HepG2 (cell line): ENCODE data around the gene SH2D1B. TPM values are rescaled to one million over a fixed set of nuclear protein-coding genes. Genes with fewer than 3 reads are reported as not detected.
A peak's percentile ranks its signal among the peaks of the same experiment; 100 is the strongest.

ENCODE experiments used
- ATAC-seq: fragments of 200-7000 bp; cut with Tn5 transposase; 3 replicates; pipeline ENCODE4 v1.9.1; 2020; ENCODE audit warnings: mild to moderate bottlenecking, moderate library complexity
- BruUV-seq: library from RNA; stranded (reverse); fragments of 400-500 nt; replicated peaks from 2 replicates; lab custom pipeline; 2021; lab: Mats Ljungman, UMichigan
- CTCF ChIA-PET: fragments of 300-600 bp; formaldehyde crosslinking; extraction: SDS; loops from one replicate; lab custom pipeline; 2021; ENCODE audit warnings: low total read pairs, inconsistent platforms, low intra/inter-chr PET ratio; lab: Yijun Ruan, JAX
- POLR2A ChIA-PET: fragments of 350-600 bp; sonication (Branson Sonifier 250); formaldehyde crosslinking; loops from one replicate; lab custom pipeline; 2020; ENCODE audit warnings: antibody characterized with exemption, inconsistent platforms; lab: Yijun Ruan, JAX
- DNase-seq: peaks from one replicate; pipeline ENCODE4 v3.0.0-alpha.2; 2015; ENCODE audit warnings: low spot score
- FAIRE-seq: peaks from 3 replicates; lab custom pipeline; 2011; peaks lifted over from hg19 to GRCh38; lab: Jason Lieb, UNC
- H2AFZ ChIP-seq: one replicate; pipeline ENCODE4 v1.6.1; 2011; ENCODE audit warnings: low read length, inconsistent platforms
- H3K27ac ChIP-seq: fragments of 300-600 bp; 3 replicates; pipeline ENCODE4 v1.8.0; 2011; ENCODE audit warnings: mixed run types, mild to moderate bottlenecking, mixed read lengths, low read length, inconsistent platforms; ENCODE audit not compliant: insufficient read depth; ENCODE audit errors: extremely low read length
- H3K27me3 ChIP-seq, 2 experiments: fragments of 200-600 bp in 1 of 2; 2 replicates in 1 of 2; 3 replicates in 1 of 2; pipeline versions ENCODE4 v1.6.0 to v1.8.0; 2011; ENCODE audit warnings: low read length in 2 of 2, mild to moderate bottlenecking in 2 of 2, moderate library complexity in 2 of 2, inconsistent platforms in 1 of 2; ENCODE audit not compliant: insufficient read depth in 2 of 2, control insufficient read depth in 1 of 2
- H3K36me3 ChIP-seq, 2 experiments: fragments of 200-600 bp in 1 of 2; replicated peaks in 1 of 2; 2 replicates in 1 of 2; 3 replicates in 1 of 2; pipeline versions ENCODE4 v1.5.1 to v1.8.0; 2011; ENCODE audit warnings: low read length in 2 of 2, inconsistent platforms in 1 of 2; ENCODE audit not compliant: insufficient read depth in 2 of 2, control insufficient read depth in 1 of 2
- H3K4me1 ChIP-seq: 2 replicates; pipeline ENCODE4 v1.5.1; 2012; ENCODE audit warnings: low read length, inconsistent platforms; ENCODE audit not compliant: insufficient read depth
- H3K4me2 ChIP-seq: 2 replicates; pipeline ENCODE4 v1.6.0; 2011; ENCODE audit warnings: low read depth, low read length, inconsistent platforms
- H3K4me3 ChIP-seq, 3 experiments: fragments of 200-600 bp in 1 of 3; sonication (generic), shearing (Covaris generic) in 1 of 3; replicated peaks in 1 of 3; 2 replicates each; pipeline ENCODE4 v1.5.1; 2011 to 2016; ENCODE audit warnings: low read length in 3 of 3, inconsistent platforms in 2 of 3, low read depth in 2 of 3, mild to moderate bottlenecking in 2 of 3, control low read depth in 1 of 3, mixed read lengths in 1 of 3; ENCODE audit not compliant: insufficient read depth in 1 of 3
- H3K79me2 ChIP-seq: one replicate; pipeline ENCODE4 v1.6.1; 2011; ENCODE audit warnings: low read length, inconsistent platforms; ENCODE audit not compliant: insufficient read depth
- H3K9ac ChIP-seq: 2 replicates; pipeline ENCODE4 v1.6.0; 2011; ENCODE audit warnings: mild to moderate bottlenecking, low read depth, low read length, inconsistent platforms; ENCODE audit not compliant: insufficient read depth
- H3K9me3 ChIP-seq: 2 replicates; pipeline ENCODE4 v1.5.1; 2012; ENCODE audit warnings: mild to moderate bottlenecking, low read length
- H4K20me1 ChIP-seq: 2 replicates; pipeline ENCODE4 v1.6.0; 2011; ENCODE audit warnings: inconsistent platforms, mild to moderate bottlenecking, low read length, moderate library complexity; ENCODE audit not compliant: insufficient read depth
- CHD2 ChIP-seq: IDR thresholded peaks from 2 replicates; pipeline ENCODE4 v1.6.1; 2011; ENCODE audit warnings: low read depth, low read length, improper control_type of control experiment
- KDM1A ChIP-seq: IDR thresholded peaks from 2 replicates; pipeline ENCODE4 v1.6.1; 2016; ENCODE audit warnings: missing compliant biosample characterization
- NPAS2 ChIP-seq: sonication (generic); formaldehyde crosslinking; IDR thresholded peaks from 2 replicates; pipeline ENCODE4 v1.8.0; 2022; ENCODE audit warnings: mild to moderate bottlenecking, missing genetic modification reagents, borderline replicate concordance
- PATZ1 ChIP-seq: sonication (generic); formaldehyde crosslinking; IDR thresholded peaks from 2 replicates; pipeline ENCODE4 v1.4.0; 2020; ENCODE audit warnings: missing genetic modification reagents
- RXRA ChIP-seq: sonication (generic); formaldehyde crosslinking; IDR thresholded peaks from 2 replicates; pipeline ENCODE4 v1.5.1; 2020; ENCODE audit warnings: missing genetic modification reagents
- TFE3 ChIP-seq: IDR thresholded peaks from 2 replicates; pipeline ENCODE4 v1.6.1; 2016
- ZNF17 ChIP-seq: sonication (generic); formaldehyde crosslinking; IDR thresholded peaks from 2 replicates; pipeline ENCODE4 v1.5.0; 2020; ENCODE audit warnings: mild to moderate bottlenecking, missing genetic modification reagents
- ZNF256 ChIP-seq: sonication (generic); formaldehyde crosslinking; conservative IDR thresholded peaks from 2 replicates; pipeline ENCODE4 v1.4.0; 2020; ENCODE audit warnings: missing genetic modification reagents
- ZNF512B ChIP-seq: sonication (generic); formaldehyde crosslinking; IDR thresholded peaks from 2 replicates; pipeline ENCODE4 v1.5.1; 2020; ENCODE audit warnings: missing genetic modification reagents, mild to moderate bottlenecking, borderline replicate concordance
- ZNF784 ChIP-seq: sonication (generic); formaldehyde crosslinking; IDR thresholded peaks from 2 replicates; pipeline ENCODE4 v1.5.1; 2020; ENCODE audit warnings: missing genetic modification reagents, mild to moderate bottlenecking, borderline replicate concordance
- ZSCAN25 ChIP-seq: sonication (generic); formaldehyde crosslinking; IDR thresholded peaks from 2 replicates; pipeline ENCODE4 v1.8.0; 2022; ENCODE audit warnings: mild to moderate bottlenecking, missing genetic modification reagents
- WGBS: methylation state at CpG from one replicate; pipeline ENCODE4 v1.1.6; 2017; ENCODE audit warnings: low lambda C conversion rate; 5-methylcytosine and 5-hydroxymethylcytosine counted together
- in situ Hi-C: cut with HindIII; loops from 2 replicates; pipeline ENCODE4 v1.10.0; 2017; ENCODE audit warnings: low pct_unique_long_range_greater_than_20kb; ENCODE audit not compliant: extremely low pct_ligation_motif_present
- intact Hi-C: fragments of 100-400 bp; cut with micrococcal nuclease; formaldehyde crosslinking; loops from one replicate; pipeline ENCODE4 v1.10.0; 2022; ENCODE audit not compliant: unreplicated experiment
- polyA plus RNA-seq, 8 experiments: library from polyadenylated mRNA; depleted of rRNA in 3 of 8; stranded (reverse) in 7 of 8; unstranded in 1 of 8; fragments of >200 nt; fragmentation: Illumina TruSeq in 4 of 8; extraction: Trizol in 4 of 8; gene quantifications; 2 replicates each; pipeline versions ENCODE4 v1.2.1 to v1.2.3, GENCODE V29; 2011 to 2016; ENCODE audit warnings: low read depth in 4 of 8, missing spikeins in 1 of 8, mixed read lengths in 1 of 8; ENCODE audit not compliant: insufficient read depth in 1 of 8
- total RNA-seq, 5 experiments: library from RNA; depleted of rRNA; stranded (reverse); fragments of >200 nt; fragmentation: Illumina TruSeq; extraction: Trizol; gene quantifications; 2 replicates each; pipeline ENCODE4 v1.2.3, GENCODE V29; 2016; ENCODE audit warnings: low read depth in 1 of 5

The SH2D1B gene
- total and polyA plus RNA-seq, 2 of the 13 experiments (the other 11 are each of a cell fraction or from before 2014, with no cell fraction given), result not detected

GRCh38 chr1:162388615-162389014 is 23.3 kb downstream of the SH2D1B start:
- Histone ChIP-seq H3K27me3 (no peaks in the 10 kb centered on the region), H3K36me3 (peaks cover 0 to 1% of the 10 kb centered on the region in 2 experiments; a peak in 3 of 5 replicates), H3K4me3 (no peak overlapping the region), H2AFZ (no peak overlapping the region), H3K4me2 (no peak overlapping the region), H4K20me1 (no peaks in the 10 kb centered on the region), H3K79me2 (no peaks in the 10 kb centered on the region), H3K9ac (no peak overlapping the region)
- no TSS peak for BruUV-seq
- CTCF ChIA-PET, result interaction anchor here (1.0 kb wide), 1 partner anchor 333 kb away, joined by 3 read pairs; no protein-coding TSS in a partner anchor
- intact Hi-C loops, result no loop called here
- no peak for DNase-seq
- no peak for TF ChIP-seq ZSCAN25
- TF ChIP-seq TFE3 (CRISPR knock-in tag), result no peak
- TF ChIP-seq, all 625 proteins: peak for 0
- ATAC-seq (peak; percentile 37), FAIRE-seq (no peak)
- Histone ChIP-seq H3K9me3 (no peaks in the 10 kb centered on the region), H3K4me1 (peaks cover 21% of the 10 kb centered on the region), H3K27ac (no peak overlapping the region)
- POLR2A ChIA-PET, result no interaction called here
- 48% methylated on average over 4 of the region's 5 CpGs for WGBS
- in situ Hi-C loops, result no loop called here

- ChIA-PET CTCF (interaction anchor here (1.0 kb wide), 1 partner anchor 332 kb away, joined by 3 read pairs; no protein-coding TSS in a partner anchor), POLR2A (no interaction called here)
- ATAC-seq, result no peak
- H2AFZ ChIP-seq, result no peak overlapping the region
- no peak for FAIRE-seq
- peaks cover 21% of the 10 kb centered on the region for H3K4me1 ChIP-seq
- no peaks in the 10 kb centered on the region for H3K79me2 ChIP-seq
- no peak overlapping the region for H3K27ac ChIP-seq
- H3K36me3 ChIP-seq, result peaks cover 1 to 6% of the 10 kb centered on the region in 2 experiments; a peak in 3 of 5 replicates
- no peaks in the 10 kb centered on the region for H3K27me3 ChIP-seq
- no peaks in the 10 kb centered on the region for H4K20me1 ChIP-seq
- 87% methylated on average over 8 of the region's 8 CpGs for WGBS
- intact Hi-C loops (no loop called here), in situ Hi-C loops (no loop called here)
- H3K4me3 ChIP-seq, result no peak overlapping the region
- H3K9ac ChIP-seq, result no peak overlapping the region
- BruUV-seq, result no TSS peak
- no peak for DNase-seq
- no peaks in the 10 kb centered on the region for H3K9me3 ChIP-seq
- no peak overlapping the region for H3K4me2 ChIP-seq
- TF ChIP-seq CHD2 (no peak), ZNF784 (CRISPR knock-in tag) (no peak), RXRA (CRISPR knock-in tag) (no peak), ZNF512B (CRISPR knock-in tag) (no peak), PATZ1 (CRISPR knock-in tag) (no peak), NPAS2 (CRISPR knock-in tag) (no peak), ZNF256 (CRISPR knock-in tag) (no peak), KDM1A (CRISPR knock-in tag) (no peak), ZNF17 (CRISPR knock-in tag) (no peak)
These were observed 23.8 kb downstream of the SH2D1B start for GRCh38 chr1:162388083-162388594.
